AG04450 (cell line): ENCODE results near the gene TYMS. TPM values are rescaled to one million over a fixed set of nuclear protein-coding genes. Genes with fewer than 3 reads are reported as not detected.

Experiments
- CTCF ChIA-PET: fragments of 300-600, 350-600 bp; formaldehyde crosslinking; extraction: SDS; loops from one replicate; lab custom pipeline; 2022; ENCODE audit warnings: antibody characterized with exemption, inconsistent platforms; lab: Charles Lee
- POLR2A ChIA-PET: fragments of 350-600 bp; formaldehyde crosslinking; extraction: SDS; loops from one replicate; lab custom pipeline; 2021; ENCODE audit warnings: antibody characterized with exemption, inconsistent platforms; lab: Yijun Ruan, JAX
- DNase-seq: peaks from one replicate; pipeline ENCODE4 v3.0.0-alpha.2; 2011; ENCODE audit warnings: low read depth, low spot score
- H3K27ac ChIP-seq: one replicate; pipeline ENCODE4 v1.5.1; 2012; ENCODE audit warnings: low read depth, low read length, control low read depth
- H3K27me3 ChIP-seq: one replicate; pipeline ENCODE4 v1.6.0; 2012; ENCODE audit warnings: low read length; ENCODE audit not compliant: control insufficient read depth, insufficient read depth
- H3K4me3 ChIP-seq: 2 replicates; pipeline ENCODE4 v1.5.1; 2011; ENCODE audit warnings: mild to moderate bottlenecking, low read depth, low read length, control low read depth
- H3K9me3 ChIP-seq: 2 replicates; pipeline ENCODE4 v1.5.1; 2012; ENCODE audit warnings: low read length; ENCODE audit not compliant: control insufficient read depth, insufficient read depth
- polyA plus RNA-seq: library from polyadenylated mRNA; depleted of rRNA; stranded (reverse); fragments of >200 nt; gene quantifications from 2 replicates; pipeline ENCODE4 v1.2.3, GENCODE V29; 2011
- TF ChIP-seq, protein P1 (sequence below): IDR thresholded peaks from 2 replicates; pipeline ENCODE4 v1.5.1; 2011; ENCODE audit warnings: low read depth, low read length, control low read depth, inconsistent platforms

The TYMS gene
- polyA plus RNA-seq, 1 experiment: 43.0 TPM

DNA sequence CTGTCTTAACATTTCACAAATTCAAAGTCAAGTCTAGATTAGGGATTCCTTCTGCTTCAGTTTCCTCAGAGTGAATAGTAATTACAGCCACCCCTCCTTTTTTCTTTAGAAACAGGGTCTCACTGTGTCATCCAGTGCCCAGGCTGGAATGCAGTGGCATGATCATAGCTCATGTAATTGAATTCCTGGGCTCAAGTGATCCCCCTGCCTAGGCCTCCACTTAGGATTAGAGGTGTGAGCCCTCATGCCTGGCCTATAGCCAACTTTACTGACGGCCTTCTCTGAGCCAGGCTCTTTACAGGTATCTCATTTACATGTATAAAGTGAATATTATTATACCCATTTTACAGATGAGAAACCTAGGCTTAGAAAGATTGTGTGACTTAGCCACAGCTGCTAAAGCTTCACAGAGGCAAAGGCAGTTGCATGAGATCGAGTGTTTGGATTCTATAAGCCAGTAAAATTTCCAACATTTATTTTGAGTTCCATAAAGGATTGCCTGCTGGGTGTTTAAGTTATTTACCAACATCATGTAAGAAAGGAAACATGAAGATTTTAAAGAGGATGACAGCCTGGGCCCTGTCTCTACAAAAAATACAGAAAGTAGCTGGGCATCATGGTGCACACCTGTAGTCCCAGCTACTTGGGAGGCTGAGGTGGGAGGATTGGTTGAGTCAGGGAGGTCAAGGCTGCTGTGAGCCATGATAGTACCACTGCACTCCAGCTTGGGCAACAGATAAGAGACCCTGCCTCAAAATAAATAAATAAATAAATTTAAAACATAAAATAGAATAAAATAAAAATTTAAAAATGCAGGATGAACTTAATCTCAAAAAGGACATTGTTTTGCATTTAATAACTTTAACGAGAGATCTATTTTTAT, 53.2 kb downstream of the TYMS start:
- no peaks in the 10 kb centered on the region for H3K27me3 ChIP-seq
- POLR2A ChIA-PET: no interaction called here
- peaks cover 11% of the 10 kb centered on the region for H3K9me3 ChIP-seq
- no peak for DNase-seq
- H3K27ac ChIP-seq: no peak overlapping the region
- H3K4me3 ChIP-seq: peak overlapping the region; percentile 74; the same call in 1 of the 2 replicates
- TF ChIP-seq, protein P1, sequence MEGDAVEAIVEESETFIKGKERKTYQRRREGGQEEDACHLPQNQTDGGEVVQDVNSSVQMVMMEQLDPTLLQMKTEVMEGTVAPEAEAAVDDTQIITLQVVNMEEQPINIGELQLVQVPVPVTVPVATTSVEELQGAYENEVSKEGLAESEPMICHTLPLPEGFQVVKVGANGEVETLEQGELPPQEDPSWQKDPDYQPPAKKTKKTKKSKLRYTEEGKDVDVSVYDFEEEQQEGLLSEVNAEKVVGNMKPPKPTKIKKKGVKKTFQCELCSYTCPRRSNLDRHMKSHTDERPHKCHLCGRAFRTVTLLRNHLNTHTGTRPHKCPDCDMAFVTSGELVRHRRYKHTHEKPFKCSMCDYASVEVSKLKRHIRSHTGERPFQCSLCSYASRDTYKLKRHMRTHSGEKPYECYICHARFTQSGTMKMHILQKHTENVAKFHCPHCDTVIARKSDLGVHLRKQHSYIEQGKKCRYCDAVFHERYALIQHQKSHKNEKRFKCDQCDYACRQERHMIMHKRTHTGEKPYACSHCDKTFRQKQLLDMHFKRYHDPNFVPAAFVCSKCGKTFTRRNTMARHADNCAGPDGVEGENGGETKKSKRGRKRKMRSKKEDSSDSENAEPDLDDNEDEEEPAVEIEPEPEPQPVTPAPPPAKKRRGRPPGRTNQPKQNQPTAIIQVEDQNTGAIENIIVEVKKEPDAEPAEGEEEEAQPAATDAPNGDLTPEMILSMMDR: no peak
- CTCF ChIA-PET: interaction anchor here (0.7 to 2.2 kb wide), 2 partner anchors 120 to 126 kb away, joined by 3 to 8 read pairs; no protein-coding TSS in a partner anchor

DNA sequence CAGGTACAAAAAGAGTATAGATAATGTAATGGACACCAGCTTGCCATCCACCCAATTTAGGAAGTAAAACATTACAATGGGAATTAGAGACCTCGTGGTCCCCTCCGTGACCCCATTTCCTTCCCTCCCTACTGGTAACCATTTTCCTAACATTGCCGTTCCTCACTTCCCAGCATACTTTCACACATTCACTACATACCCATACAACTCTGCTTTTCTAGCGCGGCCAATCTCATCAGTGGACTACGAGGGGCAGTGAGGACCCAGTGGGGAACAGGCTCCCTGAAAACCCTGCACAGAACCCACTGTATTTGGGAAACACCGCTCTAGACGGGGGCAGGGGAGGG, 53.8 kb downstream of the TYMS start:
- peaks cover 11% of the 10 kb centered on the region for H3K9me3 ChIP-seq
- peak overlapping the region; percentile 74 for H3K4me3 ChIP-seq
- peak overlapping the region; percentile 52 for H3K27ac ChIP-seq
- CTCF ChIA-PET: interaction anchor here (2.2 kb wide), 1 partner anchor 119 kb away, joined by 8 read pairs; no protein-coding TSS in a partner anchor
- no peaks in the 10 kb centered on the region for H3K27me3 ChIP-seq
- POLR2A ChIA-PET: no interaction called here
- DNase-seq: no peak
- TF ChIP-seq, protein P1: no peak

DNA sequence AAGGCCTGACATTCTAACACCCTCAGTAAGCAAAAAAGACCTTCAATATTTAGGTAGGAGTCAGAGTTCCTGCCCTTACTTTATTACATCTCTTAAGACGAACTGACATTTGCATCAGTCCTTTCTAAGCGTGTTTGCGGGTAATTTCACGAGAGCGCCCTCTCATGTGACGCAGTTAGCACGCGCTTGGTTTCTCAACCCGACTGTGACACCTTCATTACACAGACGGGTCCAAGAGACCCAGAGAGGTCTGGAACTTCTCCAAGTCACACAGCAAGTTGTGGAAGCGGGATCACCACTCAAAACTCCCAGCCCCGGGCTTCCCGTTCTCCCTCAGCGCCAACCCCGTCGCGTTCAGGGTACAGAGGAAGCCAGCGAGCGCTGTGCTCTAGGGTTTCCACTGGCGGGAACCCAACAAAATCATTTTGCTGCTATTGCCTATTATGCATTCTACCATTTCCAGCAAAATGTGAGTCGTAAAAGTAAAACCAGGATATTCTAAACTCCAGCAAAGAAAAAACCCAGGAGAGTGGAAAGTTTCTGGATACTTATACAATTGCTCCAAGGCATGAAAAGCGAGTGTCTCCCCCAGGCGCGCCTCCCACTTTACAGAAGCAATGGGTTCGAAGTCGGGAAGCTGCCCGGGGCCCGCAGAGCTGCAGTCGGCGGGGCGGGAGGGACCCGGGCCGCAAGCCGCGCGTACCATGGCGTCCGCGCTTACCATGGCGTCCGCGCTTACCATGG, 54.4 kb downstream of the TYMS start:
- Histone ChIP-seq H3K9me3 (peaks cover 11% of the 10 kb centered on the region), H3K27me3 (no peaks in the 10 kb centered on the region), H3K27ac (peak overlapping the region; percentile 68), H3K4me3 (peak overlapping the region; percentile 74)
- TF ChIP-seq, protein P1: 0 out of 2 replicates have a peak, but pooled peaks have one; percentile 8
- CTCF ChIA-PET: interaction anchor here (1.0 to 1.7 kb wide), 9 partner anchors 12 to 129 kb away, joined by 3 to 7 read pairs (median 4); no protein-coding TSS in a partner anchor
- DNase-seq: peak; percentile 33
- POLR2A ChIA-PET: interaction anchor here (1.0 to 1.3 kb wide), 3 partner anchors 9 to 255 kb away, joined by 4 to 6 read pairs (median 5); no protein-coding TSS in a partner anchor

DNA sequence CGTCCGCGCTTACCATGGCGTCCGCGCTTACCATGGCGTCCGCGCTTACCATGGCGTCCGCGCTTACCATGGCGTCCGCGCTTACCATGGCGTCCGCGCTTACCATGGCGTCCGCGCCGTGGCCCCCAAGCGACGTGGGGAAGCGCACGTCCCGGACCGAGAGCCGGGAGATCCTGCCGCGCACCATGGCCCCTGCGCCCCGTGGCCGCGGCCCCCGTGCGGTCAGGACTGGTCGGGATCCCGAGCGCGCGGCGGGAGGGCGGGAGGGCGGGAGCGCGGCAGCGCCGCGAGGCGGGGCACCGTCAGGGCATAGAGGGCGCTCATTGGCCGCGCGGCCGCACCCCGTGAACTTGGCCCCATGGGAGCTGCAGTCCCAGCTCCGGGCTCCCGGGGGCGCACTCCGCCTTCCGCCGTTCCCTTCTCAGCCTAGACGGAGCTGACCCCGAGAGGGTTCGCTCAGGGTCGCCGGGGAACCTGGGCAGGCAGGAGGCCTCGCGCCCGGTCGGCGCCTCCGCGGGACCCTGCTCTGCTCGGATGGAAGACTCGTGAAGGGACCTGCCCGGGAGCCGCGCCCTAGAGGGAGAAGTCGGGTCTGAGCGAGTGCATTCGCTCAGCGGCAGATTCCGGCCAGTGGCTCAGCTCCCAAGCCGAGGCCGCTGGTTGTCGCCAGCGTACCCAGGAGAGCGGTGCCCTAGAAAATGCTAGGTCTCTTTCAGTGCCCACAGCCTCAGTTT, 55.1 kb downstream of the TYMS start, which contains the start of gene ENOSF1:
TSS of gene ENOSF1 (minus strand) at position 230 of the 734 bp plus-strand sequence. CDS start at position 187, 43 bp downstream.
- DNase-seq: peak; percentile 10
- ChIA-PET CTCF (interaction anchor here (0.8 to 1.7 kb wide), 11 partner anchors 11 to 129 kb away, joined by 3 to 7 read pairs (median 4); no protein-coding TSS in a partner anchor), POLR2A (interaction anchor here (0.6 to 1.3 kb wide), 4 partner anchors 10 to 256 kb away, joined by 4 to 6 read pairs (median 4); no protein-coding TSS in a partner anchor)
- TF ChIP-seq, protein P1: peak; percentile 63
- Histone ChIP-seq H3K27ac (peak within 1 kb of the TSS; percentile 68), H3K4me3 (peak within 1 kb of the TSS; percentile 74), H3K9me3 (peaks cover 11% of the 10 kb centered on the region), H3K27me3 (no peaks in the 10 kb centered on the region)
